Caco-2 (cell line): ENCODE measurements around the gene MYADML2. TPM values are rescaled to one million over a fixed set of nuclear protein-coding genes. Genes with fewer than 3 reads are reported as not detected.

Source experiments
- BruUV-seq: library from RNA; stranded (reverse); fragments of 400-500 nt; replicated peaks from 2 replicates; lab custom pipeline; 2021; lab: Mats Ljungman, UMichigan
- CTCF ChIA-PET: fragments of 300-600 bp; sonication (Branson Sonifier 250); formaldehyde crosslinking; loops from one replicate; lab custom pipeline; 2022; ENCODE audit warnings: antibody characterized with exemption; lab: Charles Lee
- POLR2A ChIA-PET: fragments of 300-600 bp; sonication (Branson Sonifier 250); formaldehyde crosslinking; loops from one replicate; lab custom pipeline; 2022; ENCODE audit warnings: antibody characterized with exemption; lab: Charles Lee
- DNase-seq, 2 experiments: peaks; one replicate each; pipeline versions ENCODE4 v3.0.0 to v3.0.0-alpha.2; 2020 to 2022
- H3K27me3 ChIP-seq: replicated peaks from 2 replicates; pipeline ENCODE4 v1.6.0; 2011; ENCODE audit warnings: low read length; ENCODE audit not compliant: control insufficient read depth, insufficient read depth
- H3K36me3 ChIP-seq: 2 replicates; pipeline ENCODE4 v1.5.1; 2011; ENCODE audit warnings: low read length; ENCODE audit not compliant: control insufficient read depth, insufficient read depth
- H3K4me1 ChIP-seq: fragments of 250-450 bp; sonication (Bioruptor Pico); 2 replicates; pipeline ENCODE4 v1.5.1; 2020; ENCODE audit warnings: mild to moderate bottlenecking
- H3K4me3 ChIP-seq: 2 replicates; pipeline ENCODE4 v1.5.1; 2011; ENCODE audit warnings: low read depth, mild to moderate bottlenecking, control low read depth, low read length
- H3K9me3 ChIP-seq: fragments of 250-450 bp; sonication (Bioruptor Pico); 2 replicates; pipeline ENCODE4 v1.5.1; 2020; ENCODE audit warnings: mild to moderate bottlenecking, moderate library complexity
- H3K27ac Mint-ChIP-seq: one replicate; pipeline ENCODE4 v1.8.0; 2022; ENCODE audit warnings: mixed read lengths; ENCODE audit not compliant: unreplicated experiment
- H3K27me3 Mint-ChIP-seq: one replicate; pipeline ENCODE4 v1.8.0; 2022; ENCODE audit warnings: mixed read lengths; ENCODE audit not compliant: insufficient read depth, unreplicated experiment
- H3K36me3 Mint-ChIP-seq: one replicate; pipeline ENCODE4 v1.8.0; 2022; ENCODE audit warnings: mild to moderate bottlenecking, mixed read lengths; ENCODE audit not compliant: insufficient read depth, unreplicated experiment
- H3K4me1 Mint-ChIP-seq: one replicate; pipeline ENCODE4 v1.8.0; 2022; ENCODE audit warnings: low read depth, mixed read lengths; ENCODE audit not compliant: unreplicated experiment
- H3K4me3 Mint-ChIP-seq: one replicate; pipeline ENCODE4 v1.8.0; 2022; ENCODE audit warnings: mild to moderate bottlenecking, moderate library complexity, mixed read lengths; ENCODE audit not compliant: unreplicated experiment
- H3K9me3 Mint-ChIP-seq: one replicate; pipeline ENCODE4 v1.8.0; 2022; ENCODE audit warnings: mixed read lengths; ENCODE audit not compliant: unreplicated experiment
- CTCF ChIP-seq, 2 experiments: fragments of 200-600 bp in 1 of 2; IDR thresholded peaks; 1 replicate in 1 of 2; 2 replicates in 1 of 2; pipeline versions ENCODE4 v1.5.1 to v1.8.0; 2011 to 2022; ENCODE audit warnings: antibody characterized with exemption in 1 of 2, control low read depth in 1 of 2, inconsistent platforms in 1 of 2, low read depth in 1 of 2, low read length in 1 of 2, mild to moderate bottlenecking in 1 of 2, moderate library complexity in 1 of 2; ENCODE audit not compliant: insufficient read depth in 1 of 2, severe bottlenecking in 1 of 2, unreplicated experiment in 1 of 2
- intact Hi-C: fragments of 100-400 bp; cut with micrococcal nuclease; formaldehyde crosslinking; loops from one replicate; pipeline ENCODE4 v1.10.0; 2022; ENCODE audit not compliant: unreplicated experiment
- total RNA-seq: library from RNA; stranded (reverse); gene quantifications from 2 replicates; pipeline ENCODE4 v1.2.3, GENCODE V29; 2022

The MYADML2 gene
- total RNA-seq, 1 experiment from 2014 or later, result not detected

DNA sequence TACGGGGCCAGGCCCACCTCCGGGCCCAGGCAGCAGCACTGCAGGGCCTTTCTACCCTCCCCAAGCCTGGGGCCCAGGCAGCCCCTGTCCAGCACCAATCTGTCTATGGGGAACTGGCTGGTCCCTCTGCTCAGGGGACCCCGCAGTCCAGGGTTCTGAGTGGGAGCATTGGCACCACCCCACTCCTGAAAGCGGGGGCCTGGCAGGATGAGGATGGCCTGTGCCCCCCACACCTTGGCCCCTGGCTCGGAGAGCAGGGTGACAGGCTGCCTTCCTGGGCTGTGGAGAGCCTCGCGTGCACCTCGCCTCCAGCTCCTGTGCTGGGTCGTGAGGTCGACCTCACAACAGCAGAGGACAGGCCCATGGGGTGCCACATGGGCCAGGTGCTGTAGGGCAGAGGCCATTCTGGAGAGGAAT lies 43.6 kb downstream of the MYADML2 start:
- ChIA-PET CTCF (no interaction called here), POLR2A (interaction anchor here (0.6 kb wide), 1 partner anchor 12 kb away, joined by 4 read pairs; the partner anchor contains the start of genes ALYREF and ANAPC11)
- Mint-ChIP-seq H3K4me1 (peaks cover 7% of the 10 kb centered on the region), H3K36me3 (peaks cover 89% of the 10 kb centered on the region), H3K27me3 (no peaks in the 10 kb centered on the region), H3K4me3 (no peak overlapping the region), H3K27ac (no peak overlapping the region), H3K9me3 (no peaks in the 10 kb centered on the region)
- BruUV-seq, result no TSS peak
- Histone ChIP-seq H3K4me3 (no peak overlapping the region), H3K27me3 (no peaks in the 10 kb centered on the region), H3K9me3 (no peaks in the 10 kb centered on the region), H3K4me1 (no peaks in the 10 kb centered on the region; the same call in 1 of the 2 replicates), H3K36me3 (peaks cover 9% of the 10 kb centered on the region; the same call in 1 of the 2 replicates)
- intact Hi-C loops, result no loop called here
- no peak for DNase-seq
- TF ChIP-seq CTCF (IDR thresholded peaks at IDR 0.05; ENCODE audit: insufficient read depth in 1 of 2, low read depth in 1 of 2, low read length in 1 of 2, severe bottlenecking in 1 of 2, unreplicated experiment in 1 of 2), result no peak

DNA sequence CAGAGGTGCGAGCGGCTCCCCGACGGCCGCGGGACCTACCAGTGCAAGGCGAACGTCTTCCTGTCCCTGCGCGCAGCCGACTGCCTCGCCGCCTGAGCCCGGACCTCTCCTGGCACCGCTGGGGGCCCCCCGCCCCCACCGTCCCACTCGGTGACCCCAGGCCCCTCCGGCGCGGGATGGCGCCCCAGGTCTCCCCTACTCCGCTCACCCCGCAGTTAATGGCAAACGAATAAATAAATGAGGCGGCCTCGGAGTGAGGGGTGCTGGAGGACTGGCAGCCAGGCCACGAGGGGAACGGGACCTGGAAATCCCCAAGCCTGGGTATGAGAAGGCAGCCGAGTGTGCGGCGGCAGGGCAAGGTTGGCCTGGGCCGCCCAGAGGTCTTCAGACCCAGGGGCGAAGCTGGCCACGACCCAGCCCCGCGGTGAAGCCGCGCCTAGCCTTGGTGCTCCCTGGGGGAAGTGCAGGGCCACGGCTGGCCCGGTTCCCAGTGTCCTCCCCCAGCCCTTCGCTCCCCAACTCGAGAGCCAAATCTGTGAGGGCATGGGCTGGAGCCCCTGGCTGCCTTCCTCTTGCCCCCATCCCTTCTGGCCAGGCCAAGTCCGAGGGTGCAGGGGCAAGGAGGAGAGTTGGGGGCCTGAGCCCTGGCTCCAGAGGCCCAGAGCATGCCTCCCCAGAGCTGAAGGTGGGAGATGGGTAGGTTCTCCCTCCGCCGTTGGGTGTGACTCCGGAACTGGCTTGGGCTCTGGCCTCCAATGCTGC lies 44.2 kb downstream of the MYADML2 start:
- H3K4me3 Mint-ChIP-seq, result peak overlapping the region; percentile 37
- peak in 1 of 2 experiments; percentile 23 for DNase-seq
- H3K27ac Mint-ChIP-seq, result no peak overlapping the region
- Histone ChIP-seq H3K4me3 (no peak overlapping the region), H3K27me3 (no peaks in the 10 kb centered on the region), H3K9me3 (no peaks in the 10 kb centered on the region), H3K36me3 (peaks cover 7% of the 10 kb centered on the region; the same call in 1 of the 2 replicates), H3K4me1 (peaks cover 4% of the 10 kb centered on the region; the same call in 1 of the 2 replicates)
- POLR2A ChIA-PET, result interaction anchor here (0.6 kb wide), 1 partner anchor 11 kb away, joined by 4 read pairs; the partner anchor contains the start of genes ALYREF and ANAPC11
- intact Hi-C loops, result no loop called here
- peaks cover 89% of the 10 kb centered on the region for H3K36me3 Mint-ChIP-seq
- H3K4me1 Mint-ChIP-seq, result peaks cover 7% of the 10 kb centered on the region
- no peaks in the 10 kb centered on the region for H3K9me3 Mint-ChIP-seq
- CTCF ChIA-PET, result no interaction called here
- no peak for TF ChIP-seq CTCF (IDR thresholded peaks at IDR 0.05; ENCODE audit: insufficient read depth in 1 of 2, low read depth in 1 of 2, low read length in 1 of 2, severe bottlenecking in 1 of 2, unreplicated experiment in 1 of 2)
- no TSS peak for BruUV-seq
- H3K27me3 Mint-ChIP-seq, result no peaks in the 10 kb centered on the region

DNA sequence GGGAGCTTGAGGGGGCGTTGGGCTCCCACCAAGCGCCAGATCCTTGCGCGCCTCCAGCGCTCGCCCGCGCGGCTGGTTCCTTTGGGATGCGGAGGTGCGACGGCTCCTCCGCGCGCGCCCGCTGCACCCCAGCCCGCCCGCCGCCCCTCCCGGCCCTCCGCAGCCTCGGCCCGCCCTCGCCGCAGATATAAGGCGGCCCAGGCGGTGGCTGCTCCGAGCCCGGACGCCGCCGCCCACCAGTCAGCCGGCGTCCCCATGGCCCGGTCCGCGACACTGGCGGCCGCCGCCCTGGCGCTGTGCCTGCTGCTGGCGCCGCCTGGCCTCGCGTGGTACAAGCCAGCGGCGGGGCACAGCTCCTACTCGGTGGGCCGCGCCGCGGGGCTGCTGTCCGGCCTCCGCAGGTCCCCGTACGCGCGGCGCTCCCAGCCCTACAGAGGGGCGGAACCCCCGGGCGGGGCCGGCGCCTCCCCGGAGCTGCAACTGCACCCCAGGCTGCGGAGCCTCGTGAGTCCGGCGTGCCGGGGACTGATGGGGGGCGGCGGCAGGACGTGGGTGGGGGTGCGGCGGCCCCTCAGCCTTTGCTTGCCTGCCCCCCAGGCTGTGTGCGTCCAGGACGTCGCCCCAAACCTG lies 44.9 kb downstream of the MYADML2 start, which contains the start of gene NPB:
Gene NPB (plus strand): TSS at position 216 of the 630 bp plus-strand sequence. CDS start 40 bp downstream, at position 256.
- Mint-ChIP-seq H3K4me1 (peaks cover 7% of the 10 kb centered on the region), H3K9me3 (no peaks in the 10 kb centered on the region), H3K27me3 (no peaks in the 10 kb centered on the region), H3K4me3 (peak within 1 kb of the TSS; percentile 37), H3K36me3 (peaks cover 86% of the 10 kb centered on the region), H3K27ac (no peak within 1 kb of the TSS)
- POLR2A ChIA-PET, result interaction anchor here (0.6 kb wide), 1 partner anchor 42 kb away, joined by 4 read pairs; no protein-coding TSS in a partner anchor
- peaks cover 5% of the 10 kb centered on the region; the same call in 1 of the 2 replicates for H3K36me3 ChIP-seq
- intact Hi-C loops, result no loop called here
- peak in 1 of 2 experiments; percentile 30 for DNase-seq
- CTCF ChIA-PET, result no interaction called here
- peaks cover 5% of the 10 kb centered on the region; the same call in 1 of the 2 replicates for H3K4me1 ChIP-seq
- no peaks in the 10 kb centered on the region for H3K27me3 ChIP-seq
- H3K9me3 ChIP-seq, result no peaks in the 10 kb centered on the region
- no peak for TF ChIP-seq CTCF (IDR thresholded peaks at IDR 0.05; ENCODE audit: insufficient read depth in 1 of 2, low read depth in 1 of 2, low read length in 1 of 2, severe bottlenecking in 1 of 2, unreplicated experiment in 1 of 2)
- H3K4me3 ChIP-seq, result peak within 1 kb of the TSS; percentile 17
- no TSS peak for BruUV-seq
